ENCODE measurements around the gene UST. TPM values are rescaled to one million over a fixed set of nuclear protein-coding genes. Genes with fewer than 3 reads are reported as not detected.
"Not testable (repeated sequence)": the region's sequence is repeated elsewhere in the genome, so short reads cannot be mapped to it uniquely, and the experiment has no call there.

UST gene
- total RNA-seq, 1 experiment from 2014 or later, result 6.1 TPM

GRCh38 chr6:148750838-148751792, 4.3 kb downstream of the UST start:
- H3K9ac ChIP-seq (ENCODE audit: low read length), result no peak overlapping the region
- H3K27ac ChIP-seq (ENCODE audit: low read depth, low read length), result no peak overlapping the region
- no peaks in the 10 kb centered on the region; the same call in 1 of the 2 replicates for H4K20me1 ChIP-seq (ENCODE audit: insufficient read depth)
- peaks cover 3 to 7% of the 10 kb centered on the region in 2 experiments; a peak in 3 of 4 replicates for H3K4me1 ChIP-seq (ENCODE audit: control insufficient read depth in 1 of 2, insufficient read depth in 2 of 2, low read length in 2 of 2)
- no peak overlapping the region for H3K4me3 ChIP-seq (replicated peaks in 1 of 2; ENCODE audit: low read depth in 1 of 2, low read length in 2 of 2)
- no peaks in the 10 kb centered on the region for H3K36me3 ChIP-seq (ENCODE audit: control insufficient read depth in 1 of 2, insufficient read depth in 2 of 2, low read length in 2 of 2)
- H3K27me3 ChIP-seq (ENCODE audit: insufficient read depth, low read length), result no peaks in the 10 kb centered on the region
- no peak overlapping the region for H2AFZ ChIP-seq (ENCODE audit: low read depth, low read length, poor library complexity, severe bottlenecking)
- TF ChIP-seq TCF7L2 (IDR thresholded peaks at IDR 0.05; ENCODE audit: borderline replicate concordance, extremely low read depth, insufficient read depth, insufficient read length), result no peak
- TF ChIP-seq CEBPB (IDR thresholded peaks at IDR 0.05; ENCODE audit: low read depth), result no peak
- no peaks in the 10 kb centered on the region for H3K79me2 ChIP-seq (ENCODE audit: insufficient read depth, low read length)
- POLR2A ChIA-PET, result no interaction called here
- intact Hi-C loops (cut with micrococcal nuclease), result no loop called here
- ATAC-seq (no peak), DNase-seq (ENCODE audit: low read depth, low spot score) (no peak)
- CTCF ChIA-PET, result no interaction called here
- RAD21 ChIA-PET (ENCODE audit: low non-redundant PET in 1 of 2, low total read pairs in 2 of 2, uncharacterized antibody in 2 of 2, unreplicated experiment in 2 of 2), result no interaction called here
- no peaks in the 10 kb centered on the region for H3K9me2 ChIP-seq (ENCODE audit: insufficient read depth)
- no TSS peak for BruUV-seq (replicated peaks)
- no peak overlapping the region for H3K4me2 ChIP-seq (ENCODE audit: low read length)
- no peaks in the 10 kb centered on the region for H3K9me3 ChIP-seq (ENCODE audit: control insufficient read depth in 1 of 2, insufficient read depth in 1 of 2, low read depth in 1 of 2, low read length in 2 of 2)

GRCh38 chr6:148751793-148752170, 5.0 kb downstream of the UST start:
- Histone ChIP-seq H3K79me2 (ENCODE audit: insufficient read depth, low read length) (no peaks in the 10 kb centered on the region), H3K27me3 (ENCODE audit: insufficient read depth, low read length) (no peaks in the 10 kb centered on the region), H3K4me1 (ENCODE audit: control insufficient read depth in 1 of 2, insufficient read depth in 2 of 2, low read length in 2 of 2) (peaks cover 3 to 5% of the 10 kb centered on the region in 2 experiments; a peak in 2 of 4 replicates), H3K4me2 (ENCODE audit: low read length) (no peak overlapping the region), H3K4me3 (replicated peaks in 1 of 2; ENCODE audit: low read depth in 1 of 2, low read length in 2 of 2) (no peak overlapping the region), H3K27ac (ENCODE audit: low read depth, low read length) (no peak overlapping the region), H3K36me3 (ENCODE audit: control insufficient read depth in 1 of 2, insufficient read depth in 2 of 2, low read length in 2 of 2) (no peaks in the 10 kb centered on the region), H4K20me1 (ENCODE audit: insufficient read depth) (no peaks in the 10 kb centered on the region; the same call in 1 of the 2 replicates), H3K9me2 (ENCODE audit: insufficient read depth) (no peaks in the 10 kb centered on the region), H3K9me3 (ENCODE audit: control insufficient read depth in 1 of 2, insufficient read depth in 1 of 2, low read depth in 1 of 2, low read length in 2 of 2) (no peaks in the 10 kb centered on the region), H2AFZ (ENCODE audit: low read depth, low read length, poor library complexity, severe bottlenecking) (no peak overlapping the region), H3K9ac (ENCODE audit: low read length) (no peak overlapping the region)
- POLR2A ChIA-PET, result no interaction called here
- DNase-seq (ENCODE audit: low read depth, low spot score) (no peak), ATAC-seq (no peak)
- no TSS peak for BruUV-seq (replicated peaks)
- RAD21 ChIA-PET (ENCODE audit: low non-redundant PET in 1 of 2, low total read pairs in 2 of 2, uncharacterized antibody in 2 of 2, unreplicated experiment in 2 of 2), result no interaction called here
- CTCF ChIA-PET, result no interaction called here
- intact Hi-C loops (cut with micrococcal nuclease), result no loop called here
- no peak for TF ChIP-seq ATF3 (IDR thresholded peaks at IDR 0.05)
- no peak for TF ChIP-seq RAD21 (IDR thresholded peaks at IDR 0.05; ENCODE audit: low read depth)
- TF ChIP-seq JUND (IDR thresholded peaks at IDR 0.05), result no peak
- TF ChIP-seq ZBTB33 (IDR thresholded peaks at IDR 0.05; ENCODE audit: extremely low read depth, insufficient replicate concordance, low read length), result no peak

- BruUV-seq (replicated peaks), result not testable (repeated sequence)
Observed at GRCh38 chr6:148755379-148755778, 8.5 kb downstream of the UST start.

More at GRCh38 chr6:148755379-148755778, 8.5 kb downstream of the UST start:
- RAD21 ChIA-PET (ENCODE audit: low non-redundant PET in 1 of 2, low total read pairs in 2 of 2, uncharacterized antibody in 2 of 2, unreplicated experiment in 2 of 2); DNase-seq (ENCODE audit: low read depth, low spot score); CTCF ChIA-PET; H3K27ac ChIP-seq (ENCODE audit: low read depth, low read length); H3K9me2 ChIP-seq (ENCODE audit: insufficient read depth); POLR2A ChIA-PET; H3K36me3 ChIP-seq (ENCODE audit: control insufficient read depth in 1 of 2, insufficient read depth in 2 of 2, low read length in 2 of 2); H3K79me2 ChIP-seq (ENCODE audit: insufficient read depth, low read length); H2AFZ ChIP-seq (ENCODE audit: low read depth, low read length, poor library complexity, severe bottlenecking); H4K20me1 ChIP-seq (ENCODE audit: insufficient read depth); H3K4me2 ChIP-seq (ENCODE audit: low read length); ATAC-seq; H3K27me3 ChIP-seq (ENCODE audit: insufficient read depth, low read length); H3K4me1 ChIP-seq (ENCODE audit: control insufficient read depth in 1 of 2, insufficient read depth in 2 of 2, low read length in 2 of 2); H3K9me3 ChIP-seq (ENCODE audit: control insufficient read depth in 1 of 2, insufficient read depth in 1 of 2, low read depth in 1 of 2, low read length in 2 of 2); H3K4me3 ChIP-seq (replicated peaks in 1 of 2; ENCODE audit: low read depth in 1 of 2, low read length in 2 of 2); intact Hi-C loops (cut with micrococcal nuclease); H3K9ac ChIP-seq (ENCODE audit: low read length): not testable (repeated sequence)
